HEK293T (cell line): ENCODE results near the gene TBP.
A peak's percentile ranks its signal among the peaks of the same experiment; 100 is the strongest.

Experiments
- CTCF ChIA-PET: fragments of 350-600 bp; formaldehyde crosslinking; extraction: SDS; loops from one replicate; lab custom pipeline; 2021; ENCODE audit warnings: antibody characterized with exemption, inconsistent platforms; lab: Yijun Ruan, JAX
- POLR2A ChIA-PET: fragments of 350-600 bp; formaldehyde crosslinking; extraction: SDS; loops from one replicate; lab custom pipeline; 2020; ENCODE audit warnings: antibody characterized with exemption, inconsistent platforms; lab: Yijun Ruan, JAX
- DNase-seq: peaks from one replicate; pipeline ENCODE4 v3.0.0; 2012; ENCODE audit warnings: mixed read lengths; ENCODE audit errors: extremely low spot score
- ARNT ChIP-seq: fragments of 450-650 bp; IDR thresholded peaks from 2 replicates; pipeline ENCODE4 v1.6.1; 2017; ENCODE audit warnings: mild to moderate bottlenecking
- BHLHE40 ChIP-seq: fragments of 450-650 bp; IDR thresholded peaks from 2 replicates; pipeline ENCODE4 v1.6.1; 2016; ENCODE audit warnings: mild to moderate bottlenecking, moderate library complexity, borderline replicate concordance
- CTBP1 ChIP-seq: fragments of 450-650 bp; IDR thresholded peaks from 2 replicates; pipeline ENCODE4 v1.6.1; 2016; ENCODE audit warnings: borderline replicate concordance
- ELF4 ChIP-seq: fragments of 450-650 bp; IDR thresholded peaks from 2 replicates; pipeline ENCODE4 v1.6.1; 2017; ENCODE audit warnings: antibody characterized with exemption
- FOXA1 ChIP-seq: fragments of 450-650 bp; IDR thresholded peaks from 2 replicates; pipeline ENCODE4 v1.6.1; 2016; ENCODE audit warnings: mild to moderate bottlenecking
- FOXK2 ChIP-seq: fragments of 450-650 bp; IDR thresholded peaks from 2 replicates; pipeline ENCODE4 v1.6.1; 2016; ENCODE audit warnings: mild to moderate bottlenecking
- FOXM1 ChIP-seq: fragments of 450-650 bp; IDR thresholded peaks from 2 replicates; pipeline ENCODE4 v1.6.1; 2017; ENCODE audit warnings: mild to moderate bottlenecking, borderline replicate concordance
- HDGF ChIP-seq: fragments of 450-650 bp; IDR thresholded peaks from 2 replicates; pipeline ENCODE4 v1.6.1; 2017; ENCODE audit warnings: antibody characterized with exemption, borderline replicate concordance
- L3MBTL2 ChIP-seq: fragments of 450-650 bp; conservative IDR thresholded peaks from 2 replicates; pipeline ENCODE4 v1.6.1; 2016; ENCODE audit warnings: mild to moderate bottlenecking
- LEF1 ChIP-seq: fragments of 450-650 bp; IDR thresholded peaks from 2 replicates; pipeline ENCODE4 v1.6.1; 2017; ENCODE audit warnings: mild to moderate bottlenecking, borderline replicate concordance
- NFRKB ChIP-seq: fragments of 450-650 bp; IDR thresholded peaks from 2 replicates; pipeline ENCODE4 v1.6.1; 2016; ENCODE audit warnings: mild to moderate bottlenecking, moderate library complexity
- SP1 ChIP-seq: fragments of 450-650 bp; IDR thresholded peaks from 2 replicates; pipeline ENCODE4 v1.6.1; 2017
- SUZ12 ChIP-seq: fragments of 450-650 bp; IDR thresholded peaks from 2 replicates; pipeline ENCODE4 v1.6.1; 2016; ENCODE audit warnings: mild to moderate bottlenecking
- TARDBP ChIP-seq: fragments of 450-650 bp; IDR thresholded peaks from 2 replicates; pipeline ENCODE4 v1.6.1; 2016
- ZNF384 ChIP-seq: fragments of 450-650 bp; IDR thresholded peaks from 2 replicates; pipeline ENCODE4 v1.6.1; 2016
- TF ChIP-seq, protein P1 (sequence below): fragments of 450-650 bp; IDR thresholded peaks from 2 replicates; pipeline ENCODE4 v1.6.1; 2016

The TBP gene

DNA sequence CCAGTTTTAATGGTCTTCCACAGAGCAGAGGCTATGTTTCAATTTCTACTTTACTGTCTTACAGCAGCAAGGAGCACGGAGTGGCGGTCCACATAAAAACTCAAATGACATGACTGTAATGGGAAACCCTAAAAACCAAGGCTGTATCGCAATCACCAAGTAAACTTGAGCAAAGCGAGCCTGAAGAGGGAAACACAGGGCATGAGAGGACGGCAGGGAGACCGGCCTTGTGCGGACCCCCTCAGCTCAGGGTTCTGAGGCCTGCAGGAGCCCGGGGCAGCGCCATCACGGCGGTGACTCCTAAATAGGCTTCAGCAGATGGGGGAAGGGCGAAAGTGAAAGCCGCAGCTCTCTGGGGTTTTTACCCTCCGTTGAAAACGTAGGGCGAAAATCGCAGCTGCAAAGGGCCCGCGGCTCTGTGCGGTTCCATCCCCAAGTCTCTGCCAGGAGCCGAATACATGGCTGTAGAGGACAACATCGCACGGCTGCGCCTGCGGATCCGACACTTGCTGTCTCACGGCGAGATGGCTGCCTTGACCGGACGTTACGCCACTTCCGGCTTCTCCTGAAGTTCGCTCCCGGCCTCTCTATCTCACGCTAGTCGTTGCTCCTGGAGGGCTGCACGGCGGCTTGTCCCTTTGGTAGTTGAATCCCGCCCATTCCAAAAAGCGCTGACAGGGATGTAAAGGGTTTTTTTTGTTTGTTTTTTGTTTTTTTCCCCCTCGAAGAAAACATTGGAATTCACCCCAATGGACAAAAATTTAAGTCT is 1.2 kb upstream of the TBP start, which contains the start of gene PSMB1:
Gene PSMB1 (minus strand): TSS at position 543 of the 769 bp plus-strand sequence. CDS start 65 bp downstream, at position 478.
- POLR2A ChIA-PET = interaction anchor here (0.7 to 2.6 kb wide), 10 partner anchors 10 to 810 kb away, joined by 3 to 17 read pairs (median 3); partner anchors contain the start of genes DYNLT2, ERMARD and PDCD2

DNA sequence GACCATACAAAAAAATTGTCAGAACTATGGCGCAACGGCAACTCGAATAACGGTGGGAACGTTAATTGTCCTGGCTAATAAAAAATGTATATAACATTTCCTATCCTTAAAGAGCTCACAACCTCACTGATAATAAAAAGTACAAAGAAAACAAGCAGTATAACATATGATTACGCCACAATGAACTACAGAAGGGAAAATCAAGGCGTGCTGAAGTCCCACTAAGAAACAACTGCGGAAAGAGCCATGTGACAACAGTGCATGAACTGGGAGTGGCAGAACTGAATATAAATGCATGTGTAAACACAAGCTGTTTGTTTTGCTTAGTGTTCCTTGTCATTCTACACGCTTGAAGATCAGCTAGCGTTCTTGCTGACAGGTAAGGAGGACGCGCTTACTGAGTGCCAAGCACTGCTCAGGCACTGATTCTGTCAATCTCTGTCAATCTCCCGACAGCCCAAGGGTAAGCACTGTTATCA is 596 bp upstream of the TBP start:
- DNase-seq = peak; percentile 26
- CTCF ChIA-PET = no interaction called here
- POLR2A ChIA-PET = interaction anchor here (0.7 to 2.6 kb wide), 10 partner anchors 9 to 802 kb away, joined by 3 to 17 read pairs (median 3); partner anchors contain the start of genes DYNLT2, ERMARD and PDCD2
- TF ChIP-seq, protein P1, sequence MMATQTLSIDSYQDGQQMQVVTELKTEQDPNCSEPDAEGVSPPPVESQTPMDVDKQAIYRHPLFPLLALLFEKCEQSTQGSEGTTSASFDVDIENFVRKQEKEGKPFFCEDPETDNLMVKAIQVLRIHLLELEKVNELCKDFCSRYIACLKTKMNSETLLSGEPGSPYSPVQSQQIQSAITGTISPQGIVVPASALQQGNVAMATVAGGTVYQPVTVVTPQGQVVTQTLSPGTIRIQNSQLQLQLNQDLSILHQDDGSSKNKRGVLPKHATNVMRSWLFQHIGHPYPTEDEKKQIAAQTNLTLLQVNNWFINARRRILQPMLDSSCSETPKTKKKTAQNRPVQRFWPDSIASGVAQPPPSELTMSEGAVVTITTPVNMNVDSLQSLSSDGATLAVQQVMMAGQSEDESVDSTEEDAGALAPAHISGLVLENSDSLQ = peak; percentile 96
- TF ChIP-seq SUZ12 (no peak), L3MBTL2 (peak; percentile 51), ARNT (no peak), NFRKB (no peak)

More for the DNA sequence above, 1.2 kb upstream of the TBP start, which contains the start of gene PSMB1:
- CTCF ChIA-PET = interaction anchor here (0.5 kb wide), 1 partner anchor 130 kb away, joined by 5 read pairs; no protein-coding TSS in a partner anchor
- TF ChIP-seq SP1 = no peak
- TF ChIP-seq ZNF384 = no peak
- TF ChIP-seq TARDBP = no peak
- TF ChIP-seq NFRKB = peak; percentile 58; the same call in 1 of the 2 replicates
- TF ChIP-seq FOXM1 = no peak
- no peak for TF ChIP-seq CTBP1
- no peak; the same call in 1 of the 2 replicates for TF ChIP-seq LEF1
- TF ChIP-seq, protein P1 = no peak
- TF ChIP-seq L3MBTL2 = no peak
- TF ChIP-seq FOXK2 = no peak
- TF ChIP-seq BHLHE40 = no peak
- TF ChIP-seq SUZ12 = no peak
- peak; percentile 86 for TF ChIP-seq ELF4
- TF ChIP-seq FOXA1 = no peak
- DNase-seq = peak; percentile 90

DNA sequence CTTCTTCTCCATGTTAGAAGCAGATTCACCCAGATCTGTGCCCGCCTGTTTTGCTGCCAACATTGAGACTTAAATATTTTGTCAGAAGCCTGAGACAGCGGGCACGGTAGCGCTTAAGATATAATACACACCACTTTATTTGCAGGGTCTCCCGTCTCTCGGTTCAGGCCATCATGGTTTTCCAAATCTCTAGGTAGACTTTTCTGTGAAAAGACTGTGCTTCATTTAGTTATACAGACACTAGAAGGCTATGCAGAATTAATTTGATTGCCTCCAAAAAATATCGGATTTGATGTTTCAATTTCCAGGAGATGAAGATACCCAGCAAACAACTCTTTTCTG is 598 bp downstream of the TBP start:
- no peak for DNase-seq
- CTCF ChIA-PET = no interaction called here
- POLR2A ChIA-PET = interaction anchor here (1.1 kb wide), 1 partner anchor 29 kb away, joined by 3 read pairs; the partner anchor contains the start of gene PDCD2
- TF ChIP-seq L3MBTL2 (no peak), ZNF384 (no peak), FOXK2 (no peak), ARNT (no peak), SP1 (no peak), FOXM1 (no peak), FOXA1 (no peak), LEF1 (no peak), TARDBP (no peak), BHLHE40 (no peak), ELF4 (no peak), NFRKB (no peak), SUZ12 (no peak), CTBP1 (no peak)
- TF ChIP-seq, protein P1 = no peak

DNA sequence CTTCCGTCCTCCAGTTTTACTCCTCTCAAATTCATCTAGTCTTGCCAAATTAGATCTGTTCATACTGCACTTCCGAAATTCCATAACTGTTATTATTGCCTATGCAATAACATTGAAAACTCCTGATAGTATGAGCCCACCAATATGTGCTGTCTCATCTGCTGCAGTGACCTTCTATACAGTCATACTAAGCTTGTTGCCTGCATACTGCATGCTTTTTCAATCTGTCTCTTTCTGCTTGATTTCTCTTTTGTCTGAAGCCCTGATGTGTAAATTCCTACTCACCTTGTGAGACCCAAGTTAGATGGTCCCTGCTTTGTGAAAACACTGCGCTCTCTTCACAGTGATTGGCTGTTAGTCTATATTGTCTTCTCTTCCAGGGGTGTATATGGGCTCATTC is 1.1 kb downstream of the TBP start:
- TF ChIP-seq, protein P1 = no peak
- TF ChIP-seq FOXA1 (no peak), BHLHE40 (no peak), SUZ12 (no peak), CTBP1 (no peak), L3MBTL2 (no peak), FOXK2 (no peak), HDGF (no peak), TARDBP (no peak), LEF1 (no peak)
- no peak for DNase-seq
- ChIA-PET POLR2A (interaction anchor here (1.1 kb wide), 1 partner anchor 29 kb away, joined by 3 read pairs; the partner anchor contains the start of gene PDCD2), CTCF (no interaction called here)

DNA sequence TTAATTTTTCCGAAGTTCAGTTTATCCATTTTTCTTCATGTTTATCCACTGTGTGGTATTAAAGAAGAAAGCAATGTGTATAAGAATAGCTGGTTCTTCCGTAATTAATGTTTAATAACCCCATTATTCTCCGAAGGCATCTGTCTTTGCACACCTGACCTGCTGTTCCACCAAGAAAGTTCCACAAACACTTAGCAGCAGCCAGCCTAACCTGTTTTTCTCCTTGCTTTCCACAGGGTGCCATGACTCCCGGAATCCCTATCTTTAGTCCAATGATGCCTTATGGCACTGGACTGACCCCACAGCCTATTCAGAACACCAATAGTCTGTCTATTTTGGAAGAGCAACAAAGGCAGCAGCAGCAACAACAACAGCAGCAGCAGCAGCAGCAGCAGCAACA is 7.4 kb downstream of the TBP start:
- ChIA-PET CTCF (no interaction called here), POLR2A (no interaction called here)
- no peak for DNase-seq
- TF ChIP-seq SP1 = no peak
- TF ChIP-seq HDGF = no peak
- TF ChIP-seq ZNF384 = no peak
- TF ChIP-seq FOXM1 = no peak
- TF ChIP-seq NFRKB = no peak
- TF ChIP-seq CTBP1 = no peak
- no peak for TF ChIP-seq BHLHE40
- no peak for TF ChIP-seq TARDBP
- TF ChIP-seq FOXK2 = no peak
- TF ChIP-seq SUZ12 = no peak
- no peak for TF ChIP-seq ARNT
- TF ChIP-seq ELF4 = no peak
- TF ChIP-seq, protein P1 = no peak
- no peak for TF ChIP-seq L3MBTL2
- TF ChIP-seq LEF1 = no peak
- TF ChIP-seq FOXA1 = no peak
